GM19463 (cell line): Measurements from ENCODE around the gene ANO6.
A peak's percentile ranks its signal among the peaks of the same experiment; 100 is the strongest.
"Not testable (repeated sequence)": the region's sequence is repeated elsewhere in the genome, so short reads cannot be mapped to it uniquely, and the experiment has no call there.

Experiments
- ATAC-seq: cut with Tn5 transposase; IDR thresholded peaks from one replicate; pipeline ENCODE4 v1.9.1; 2021; ENCODE audit warnings: mild to moderate bottlenecking, moderate library complexity; ENCODE audit not compliant: unreplicated experiment

The ANO6 gene

GRCh38 chr12:45397499-45397898 lies 181.6 kb downstream of the ANO6 start:
- not testable (repeated sequence) for ATAC-seq

GRCh38 chr12:45398552-45398951 lies 182.7 kb downstream of the ANO6 start:
- ATAC-seq, result no peak

DNA sequence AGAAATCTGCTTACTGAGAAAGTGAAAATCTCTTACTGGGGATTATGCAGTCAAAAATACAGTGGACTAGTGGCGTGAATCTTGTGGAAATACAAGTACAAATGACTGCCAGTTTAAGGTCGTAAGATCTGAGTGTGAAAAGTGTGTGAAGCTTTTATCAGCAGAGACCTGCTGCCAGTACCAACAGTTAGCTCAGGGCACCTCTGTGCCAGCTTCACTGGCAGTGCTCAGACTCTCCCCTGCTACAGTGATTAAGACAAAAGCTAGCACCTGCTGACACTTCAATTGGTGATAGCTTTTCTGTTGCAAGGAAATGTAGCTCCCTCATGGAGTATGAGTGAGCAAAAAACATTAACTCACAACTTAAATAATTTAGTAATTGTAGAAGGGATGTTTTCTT lies 185.1 kb downstream of the ANO6 start:
- no peak for ATAC-seq

DNA sequence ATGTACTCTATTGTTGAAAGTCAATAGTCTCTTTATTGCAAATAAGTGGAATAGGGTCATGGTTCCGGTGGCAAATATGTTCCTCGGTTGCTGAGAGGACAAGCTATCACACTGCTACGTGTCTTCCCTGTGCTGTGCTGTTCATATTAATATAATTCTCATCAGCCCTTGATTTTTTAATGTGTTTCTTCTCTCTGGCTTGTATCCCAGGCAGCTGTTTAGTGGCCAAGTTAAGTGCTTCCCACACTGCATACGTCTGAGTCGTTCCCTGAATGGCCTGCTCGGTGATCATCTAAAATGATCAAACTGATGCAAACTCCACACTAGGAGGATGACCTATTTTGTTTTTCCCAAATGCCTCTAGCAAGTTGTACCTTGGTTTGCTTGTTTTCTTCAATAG lies 186.4 kb downstream of the ANO6 start:
- ATAC-seq, result no peak

DNA sequence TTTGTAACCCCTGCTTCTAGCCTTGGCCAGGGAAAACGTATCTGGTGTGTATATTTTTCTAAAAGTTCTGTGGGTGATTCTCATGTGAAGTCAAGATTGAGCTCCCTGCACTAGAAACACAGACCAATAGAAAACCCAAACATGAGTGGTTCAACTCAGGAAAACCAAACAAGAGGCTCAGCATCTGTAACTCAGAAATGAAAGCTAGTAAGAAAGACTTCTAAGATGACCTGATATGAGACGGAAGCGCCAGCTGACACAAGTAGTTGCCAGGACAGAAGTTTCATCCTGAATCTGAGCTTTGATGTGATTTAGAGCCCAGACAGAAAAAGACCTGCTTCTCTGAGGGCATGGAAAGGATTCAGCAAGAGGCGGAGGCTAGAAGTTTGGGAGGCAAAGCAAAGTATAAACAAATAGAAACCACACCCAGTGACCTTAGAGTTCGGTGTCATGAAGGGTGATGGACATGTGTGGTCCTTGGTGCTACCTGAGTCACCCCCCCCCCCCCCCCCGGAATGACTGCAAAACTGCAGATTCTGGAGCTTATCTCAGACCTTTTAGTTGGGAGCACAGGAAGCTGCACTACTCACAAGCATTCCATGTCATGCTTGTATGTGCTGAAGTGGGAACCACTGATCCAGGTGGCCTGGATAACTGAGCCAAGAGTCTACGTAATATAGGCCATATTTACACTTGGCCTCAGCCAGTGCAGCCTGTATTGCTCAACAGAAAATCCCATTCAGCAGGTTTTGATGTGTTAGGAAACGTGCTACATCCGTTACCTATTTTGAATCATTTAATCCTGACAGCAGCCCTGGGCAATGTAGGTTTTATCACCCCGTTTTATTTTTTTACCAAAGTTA lies 191.3 kb downstream of the ANO6 start:
- ATAC-seq, result no peak

DNA sequence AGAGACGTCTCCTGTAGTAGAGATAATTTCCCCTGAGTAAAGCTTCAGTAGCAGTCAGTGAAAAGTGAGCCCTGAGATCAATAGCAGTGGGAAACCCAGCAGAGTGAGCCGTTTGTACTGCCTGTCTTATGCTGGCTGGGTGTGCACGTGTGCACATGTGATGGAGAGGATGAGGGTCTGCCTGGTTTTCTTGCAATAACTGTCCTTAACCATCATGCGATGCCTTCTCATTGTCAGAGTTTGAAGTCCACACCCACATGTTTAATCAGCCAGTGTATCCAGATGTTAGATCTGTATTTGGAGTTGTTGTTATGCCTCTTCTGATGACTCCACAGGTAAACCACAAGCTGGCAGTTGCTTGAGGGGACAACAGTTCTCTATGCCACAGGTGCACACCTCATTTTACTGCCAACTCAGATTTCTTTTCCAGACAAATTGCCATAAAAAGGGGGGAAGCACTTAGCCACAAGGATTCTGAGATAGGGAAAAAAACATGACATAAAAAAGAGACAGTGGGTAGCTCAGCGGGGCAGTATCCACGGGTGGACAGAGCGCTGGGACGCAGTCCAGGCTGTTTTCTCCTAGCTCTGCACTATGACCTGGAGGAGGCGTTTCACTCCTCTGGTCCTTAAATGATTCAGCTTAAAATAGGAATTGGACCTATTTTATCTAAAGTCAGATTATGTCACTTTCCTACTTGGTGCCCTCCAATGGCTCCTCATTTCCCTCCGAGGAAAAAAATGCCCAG lies 192.3 kb downstream of the ANO6 start:
- no peak for ATAC-seq

- ATAC-seq, result no peak
Measured at GRCh38 chr12:45408729-45409114, 192.8 kb downstream of the ANO6 start.

- no peak for ATAC-seq
Measured at GRCh38 chr12:45409966-45410365, 194.1 kb downstream of the ANO6 start.

DNA sequence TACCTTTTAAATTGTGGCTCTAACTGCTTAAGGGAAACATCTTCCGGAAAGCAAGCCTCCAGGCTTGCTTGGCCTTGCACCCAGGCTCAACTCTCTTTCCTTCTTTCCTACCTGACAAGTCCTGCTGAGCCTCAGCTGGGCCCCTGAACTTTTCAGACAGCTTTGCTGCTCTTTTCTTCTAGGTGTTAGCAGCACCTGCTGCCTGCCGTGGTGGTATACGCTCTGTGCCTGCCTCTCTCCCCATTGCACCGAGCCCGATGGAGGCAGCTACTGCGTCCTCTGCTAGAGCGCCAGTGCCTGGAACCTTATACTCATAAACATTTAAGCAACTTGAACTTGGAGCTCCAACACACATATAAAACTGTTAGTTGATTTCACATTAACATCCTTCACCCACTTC lies 195.7 kb downstream of the ANO6 start:
- no peak for ATAC-seq

GRCh38 chr12:45415393-45415817 lies 199.5 kb downstream of the ANO6 start:
- peak; percentile 99 for ATAC-seq

- no peak for ATAC-seq
Measured at GRCh38 chr12:45416126-45416525, 200.2 kb downstream of the ANO6 start.

DNA sequence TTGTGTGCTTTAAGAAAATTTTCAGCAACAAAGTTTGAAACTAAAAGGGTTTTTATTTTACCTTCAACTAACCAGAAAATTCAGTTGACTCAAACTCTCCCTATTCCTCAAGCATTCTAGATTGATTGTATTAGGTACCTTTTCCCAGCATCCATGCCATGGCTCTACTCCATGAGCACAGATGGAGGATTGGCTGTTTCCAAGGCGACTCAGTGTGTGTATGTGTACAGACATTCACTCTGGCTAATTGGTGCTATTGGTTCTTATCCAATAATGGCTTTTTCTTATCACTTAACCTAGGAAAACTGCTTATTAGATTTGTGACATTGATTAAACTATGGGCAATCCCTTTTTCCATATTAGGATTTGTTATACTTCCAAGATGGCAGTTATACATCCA lies 202.6 kb downstream of the ANO6 start:
- no peak for ATAC-seq

- ATAC-seq, result no peak
Measured at GRCh38 chr12:45419317-45419814, 203.5 kb downstream of the ANO6 start.

DNA sequence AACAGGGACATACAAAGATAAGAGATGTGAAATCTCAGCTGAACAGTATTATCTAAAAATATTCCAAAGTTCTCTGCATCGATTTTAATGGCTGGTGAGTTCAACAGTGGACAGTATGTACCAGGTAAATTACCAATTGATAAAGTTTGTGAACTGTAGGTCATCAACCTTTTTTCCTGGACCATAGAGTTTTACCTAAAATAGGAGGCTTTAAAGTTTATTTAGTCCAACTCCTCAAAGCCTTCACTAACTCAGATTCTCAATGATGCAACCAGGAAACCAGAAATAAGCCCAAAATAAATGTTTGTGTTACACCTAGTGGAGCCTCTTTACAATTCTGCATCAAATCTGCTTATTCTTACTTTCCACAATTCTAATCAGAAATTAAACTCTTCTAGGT lies 205.8 kb downstream of the ANO6 start:
- ATAC-seq, result no peak

GRCh38 chr12:45423931-45424330 lies 208.0 kb downstream of the ANO6 start:
- no peak for ATAC-seq

- no peak for ATAC-seq
Measured at GRCh38 chr12:45425426-45425825, 209.5 kb downstream of the ANO6 start.

GRCh38 chr12:45426294-45426693 lies 210.4 kb downstream of the ANO6 start:
- no peak for ATAC-seq

DNA sequence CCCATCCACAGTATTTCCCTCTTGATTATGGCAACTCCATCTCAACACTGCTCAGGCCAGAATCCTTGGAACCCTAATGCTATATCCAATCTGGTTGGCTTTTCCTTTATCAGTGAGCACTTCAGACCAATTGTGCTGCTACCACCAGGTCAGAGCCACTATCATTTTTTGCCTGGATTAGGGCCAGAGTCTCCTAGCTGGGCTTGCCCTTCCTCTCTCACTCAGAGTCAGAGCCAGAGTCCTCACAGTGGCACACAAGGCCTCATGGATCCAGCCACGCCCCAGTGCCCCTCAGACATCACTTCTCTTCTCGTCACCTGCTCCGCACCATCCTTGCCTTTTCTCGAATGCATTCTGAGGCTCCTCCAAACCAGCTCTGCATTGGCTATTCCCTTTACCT lies 211.1 kb downstream of the ANO6 start:
- no peak for ATAC-seq

- ATAC-seq, result no peak
Measured at GRCh38 chr12:45429831-45430230, 213.9 kb downstream of the ANO6 start.

DNA sequence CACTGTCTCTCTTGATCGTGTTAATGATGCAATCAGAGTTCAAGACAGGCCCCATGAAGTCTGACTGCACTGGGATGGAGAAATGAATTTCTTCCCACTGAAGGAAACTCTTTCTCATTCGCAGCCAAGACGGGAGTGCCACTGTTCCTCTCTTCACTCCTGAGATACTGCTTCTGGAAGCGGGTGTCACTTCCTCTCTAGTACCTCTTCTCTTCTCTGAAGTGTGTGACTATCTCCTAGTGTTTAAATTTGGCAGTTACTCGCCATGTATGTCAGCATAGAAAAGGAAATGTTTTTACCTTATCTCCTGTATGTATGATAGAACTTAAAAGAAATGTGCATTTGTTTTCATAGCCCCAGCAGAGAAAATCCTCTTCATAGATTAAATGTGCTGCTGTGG lies 215.2 kb downstream of the ANO6 start:
- ATAC-seq, result no peak

DNA sequence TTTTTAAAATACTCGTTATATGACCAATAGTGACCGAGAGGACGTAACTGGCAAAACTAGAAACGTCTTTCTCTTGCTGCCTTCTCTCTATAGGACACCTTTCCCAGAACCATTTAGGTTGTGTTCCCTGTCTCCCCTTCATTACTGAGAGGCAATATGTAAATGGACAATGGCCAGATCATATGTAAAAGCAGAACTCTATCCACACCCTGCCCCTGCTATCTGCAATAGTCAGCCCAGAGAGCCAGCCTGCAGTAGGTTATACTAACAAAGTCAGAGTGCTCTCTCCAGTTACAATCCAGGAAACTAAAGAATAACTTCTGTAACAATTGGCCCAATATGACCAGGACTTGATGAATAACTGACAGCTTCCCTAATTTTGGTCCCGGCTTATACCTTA lies 216.8 kb downstream of the ANO6 start:
- ATAC-seq, result no peak

GRCh38 chr12:45433441-45433868 lies 217.6 kb downstream of the ANO6 start:
- no peak for ATAC-seq
